GM19023 (cell line): ENCODE measurements around the gene STXBP3.
"Not testable (repeated sequence)": the region's sequence is repeated elsewhere in the genome, so short reads cannot be mapped to it uniquely, and the experiment has no call there.

Experiments used
- ATAC-seq: cut with Tn5 transposase; IDR thresholded peaks from one replicate; pipeline ENCODE4 v1.9.1; 2021; ENCODE audit warnings: mild to moderate bottlenecking, moderate library complexity; ENCODE audit not compliant: unreplicated experiment

The STXBP3 gene, protein sequence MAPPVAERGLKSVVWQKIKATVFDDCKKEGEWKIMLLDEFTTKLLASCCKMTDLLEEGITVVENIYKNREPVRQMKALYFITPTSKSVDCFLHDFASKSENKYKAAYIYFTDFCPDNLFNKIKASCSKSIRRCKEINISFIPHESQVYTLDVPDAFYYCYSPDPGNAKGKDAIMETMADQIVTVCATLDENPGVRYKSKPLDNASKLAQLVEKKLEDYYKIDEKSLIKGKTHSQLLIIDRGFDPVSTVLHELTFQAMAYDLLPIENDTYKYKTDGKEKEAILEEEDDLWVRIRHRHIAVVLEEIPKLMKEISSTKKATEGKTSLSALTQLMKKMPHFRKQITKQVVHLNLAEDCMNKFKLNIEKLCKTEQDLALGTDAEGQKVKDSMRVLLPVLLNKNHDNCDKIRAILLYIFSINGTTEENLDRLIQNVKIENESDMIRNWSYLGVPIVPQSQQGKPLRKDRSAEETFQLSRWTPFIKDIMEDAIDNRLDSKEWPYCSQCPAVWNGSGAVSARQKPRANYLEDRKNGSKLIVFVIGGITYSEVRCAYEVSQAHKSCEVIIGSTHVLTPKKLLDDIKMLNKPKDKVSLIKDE

DNA sequence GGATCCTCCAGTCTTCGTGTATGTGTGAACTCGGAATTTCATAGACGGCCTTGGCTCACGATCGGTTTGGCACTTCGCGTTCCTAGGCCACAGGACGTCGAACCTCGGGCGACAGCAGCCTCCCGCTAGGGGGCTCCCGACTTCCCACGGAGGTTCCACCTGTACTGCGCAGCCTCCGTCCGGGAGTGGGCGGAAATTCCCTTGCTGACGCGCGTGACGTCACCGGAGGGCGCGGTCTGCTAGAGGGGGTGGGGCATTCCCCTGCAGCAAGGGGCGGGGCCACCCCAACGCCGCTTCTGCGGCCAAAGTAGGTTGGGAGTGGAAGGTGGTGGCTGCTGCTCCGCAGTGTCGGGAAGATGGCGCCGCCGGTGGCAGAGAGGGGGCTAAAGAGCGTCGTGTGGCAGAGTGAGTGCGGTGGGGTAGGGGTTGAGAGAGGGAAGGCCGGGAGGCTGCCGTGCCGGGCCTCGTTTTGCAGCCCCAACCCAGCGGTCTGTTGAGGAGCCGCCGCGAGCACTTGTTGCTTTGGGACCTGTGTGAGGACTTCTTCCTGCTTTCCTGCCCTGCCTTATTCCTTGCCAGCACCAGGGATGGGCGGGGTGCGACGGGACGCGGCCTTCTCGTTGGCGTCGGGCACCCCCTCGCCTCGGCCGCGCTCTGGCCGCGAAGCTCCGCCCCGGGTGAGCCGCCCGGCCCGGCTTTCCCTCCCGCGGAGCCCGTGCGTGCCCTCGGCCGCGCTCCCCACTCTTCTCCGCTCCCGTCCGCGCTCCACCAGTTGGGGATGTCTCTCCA is at the start of gene STXBP3:
Gene STXBP3 (plus strand): TSS at position 293 of the 789 bp plus-strand sequence. CDS start 64 bp downstream, at position 357.
- ATAC-seq: peak; percentile 90

DNA sequence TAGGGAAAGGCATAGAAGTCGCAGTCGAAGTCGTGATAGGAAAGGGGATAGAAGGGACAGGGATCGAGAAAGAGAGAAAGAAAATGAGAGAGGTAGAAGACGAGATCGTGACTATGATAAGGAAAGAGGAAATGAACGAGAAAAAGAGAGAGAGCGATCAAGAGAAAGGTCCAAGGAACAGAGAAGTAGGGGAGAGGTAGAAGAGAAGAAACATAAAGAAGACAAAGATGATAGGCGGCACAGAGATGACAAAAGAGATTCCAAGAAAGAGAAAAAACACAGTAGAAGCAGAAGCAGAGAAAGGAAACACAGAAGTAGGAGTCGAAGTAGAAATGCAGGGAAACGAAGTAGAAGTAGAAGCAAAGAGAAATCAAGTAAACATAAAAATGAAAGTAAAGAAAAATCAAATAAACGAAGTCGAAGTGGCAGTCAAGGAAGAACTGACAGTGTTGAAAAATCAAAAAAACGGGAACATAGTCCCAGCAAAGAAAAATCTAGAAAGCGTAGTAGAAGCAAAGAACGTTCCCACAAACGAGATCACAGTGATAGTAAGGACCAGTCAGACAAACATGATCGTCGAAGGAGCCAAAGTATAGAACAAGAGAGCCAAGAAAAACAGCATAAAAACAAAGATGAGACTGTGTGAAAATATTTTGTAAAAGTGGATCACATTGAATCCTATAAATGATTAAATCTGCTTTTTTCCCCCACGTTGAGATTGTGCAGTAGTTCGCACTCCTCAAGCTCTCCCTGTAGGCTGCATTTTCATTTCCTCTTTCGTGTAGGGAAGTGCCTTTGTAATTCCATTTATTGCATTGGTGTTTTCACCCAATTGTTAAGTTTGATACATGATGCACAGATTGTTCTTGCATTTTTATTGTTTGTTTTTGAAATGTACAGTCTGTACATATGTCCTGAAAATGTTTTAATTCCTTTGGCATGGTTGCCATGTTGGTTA is 46.8 kb upstream of the STXBP3 start:
- no peak for ATAC-seq

DNA sequence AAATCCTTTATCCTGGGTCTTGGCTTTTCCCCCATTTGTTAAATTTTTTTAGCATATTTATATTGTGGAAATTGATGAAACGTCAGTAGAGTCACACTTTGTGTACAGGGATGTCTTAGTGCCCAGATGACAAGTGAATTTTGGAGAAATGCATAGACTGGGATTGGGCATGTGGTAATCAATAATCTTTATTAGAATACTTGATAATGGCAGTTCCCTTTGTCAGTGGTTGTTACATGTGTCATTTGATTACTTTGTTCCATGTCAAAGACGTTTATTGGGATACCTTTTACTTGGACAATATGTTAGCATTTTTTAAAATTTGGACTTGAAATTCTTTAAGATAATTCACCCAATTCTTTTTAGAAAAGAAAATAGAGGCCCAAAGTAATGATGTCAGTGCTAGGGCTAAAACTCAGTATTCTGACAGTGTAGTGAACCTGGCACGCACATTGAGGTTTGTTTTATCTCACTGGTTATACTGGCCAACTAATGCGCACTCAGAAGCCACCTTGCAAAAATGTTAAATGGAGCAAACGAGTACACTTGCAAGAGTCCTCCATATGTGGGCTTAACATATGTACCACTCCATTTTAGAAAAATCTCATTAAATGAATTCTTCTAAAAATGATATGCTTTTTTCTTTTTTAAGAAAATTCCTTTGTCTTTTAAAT is 45.2 kb upstream of the STXBP3 start:
- ATAC-seq: no peak

DNA sequence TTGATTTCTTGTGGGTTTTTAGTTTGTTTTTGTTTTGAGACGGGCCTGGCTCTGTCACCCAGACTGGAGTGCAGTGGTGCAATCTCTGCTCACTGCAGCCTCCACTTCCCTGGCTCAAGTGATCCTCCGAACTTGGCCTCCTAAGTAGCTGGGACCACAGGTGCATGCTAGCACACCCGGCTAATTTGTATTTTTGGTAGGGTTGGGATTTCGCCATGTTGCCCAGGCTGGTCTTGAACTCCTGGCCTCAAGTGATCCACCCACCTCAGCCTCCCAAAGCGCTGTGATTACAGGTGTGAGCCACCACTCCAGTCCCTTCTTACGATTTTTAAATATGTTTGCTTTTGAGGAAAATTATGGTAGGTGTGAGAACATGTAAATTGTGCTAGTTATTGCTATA is 44.4 kb upstream of the STXBP3 start:
- ATAC-seq: not testable (repeated sequence)

DNA sequence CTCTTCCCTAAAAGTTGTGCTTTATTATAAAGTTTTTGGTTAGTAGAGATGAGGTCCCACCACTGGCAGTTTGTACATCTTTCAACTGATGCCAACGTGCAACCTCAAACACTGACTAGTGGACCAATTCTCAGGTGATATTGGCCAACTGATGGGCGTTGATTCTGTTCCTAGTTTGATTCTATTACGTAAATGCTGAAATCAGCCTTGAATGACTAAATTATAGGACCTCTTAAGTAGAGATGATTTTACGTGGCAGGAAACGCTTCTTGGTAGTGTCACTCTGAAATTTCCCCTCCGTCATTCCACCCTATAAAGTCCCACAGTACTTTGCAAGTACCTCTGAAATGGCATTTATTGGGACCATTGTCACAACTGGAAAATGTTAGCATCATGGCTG is 42.5 kb upstream of the STXBP3 start:
- peak; percentile 15 for ATAC-seq

DNA sequence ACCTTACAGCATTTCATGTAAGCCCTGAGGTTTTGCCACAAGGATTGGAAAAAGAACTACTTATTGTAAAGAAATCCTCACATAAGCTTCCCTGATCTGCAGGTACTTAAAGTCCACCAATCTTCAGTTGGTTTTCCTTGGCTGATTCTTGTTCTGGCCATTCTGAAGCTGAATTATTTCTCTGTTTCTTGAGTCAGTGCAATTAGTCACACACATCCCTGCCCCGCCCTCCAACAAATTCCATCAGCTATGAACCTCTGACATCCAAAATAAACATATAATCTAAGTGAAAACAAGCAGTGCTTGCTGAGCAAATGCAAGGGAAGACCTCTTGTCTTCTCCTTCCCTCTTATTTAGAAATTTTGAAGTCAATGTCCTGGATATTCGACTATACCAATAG is 42.0 kb upstream of the STXBP3 start:
- no peak for ATAC-seq

DNA sequence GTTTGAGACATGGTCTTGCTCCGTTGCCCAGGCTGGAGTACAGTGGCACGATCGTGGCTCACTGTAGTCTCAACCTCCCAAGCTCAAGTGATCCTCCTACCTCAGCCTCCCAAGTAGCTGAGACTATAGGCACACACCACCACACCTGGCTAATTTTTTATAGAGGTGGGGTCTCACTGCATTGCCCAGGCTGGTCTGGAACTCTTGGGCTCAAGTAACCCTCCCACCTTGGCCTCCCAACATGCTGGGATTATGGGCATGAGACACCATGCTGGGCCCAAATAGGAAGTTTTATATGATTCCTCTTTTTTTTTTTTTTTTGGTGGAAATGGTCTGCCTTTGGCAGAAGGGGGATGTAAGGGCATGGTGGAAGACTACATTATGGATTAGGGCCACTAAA is 39.8 kb upstream of the STXBP3 start:
- no peak for ATAC-seq

DNA sequence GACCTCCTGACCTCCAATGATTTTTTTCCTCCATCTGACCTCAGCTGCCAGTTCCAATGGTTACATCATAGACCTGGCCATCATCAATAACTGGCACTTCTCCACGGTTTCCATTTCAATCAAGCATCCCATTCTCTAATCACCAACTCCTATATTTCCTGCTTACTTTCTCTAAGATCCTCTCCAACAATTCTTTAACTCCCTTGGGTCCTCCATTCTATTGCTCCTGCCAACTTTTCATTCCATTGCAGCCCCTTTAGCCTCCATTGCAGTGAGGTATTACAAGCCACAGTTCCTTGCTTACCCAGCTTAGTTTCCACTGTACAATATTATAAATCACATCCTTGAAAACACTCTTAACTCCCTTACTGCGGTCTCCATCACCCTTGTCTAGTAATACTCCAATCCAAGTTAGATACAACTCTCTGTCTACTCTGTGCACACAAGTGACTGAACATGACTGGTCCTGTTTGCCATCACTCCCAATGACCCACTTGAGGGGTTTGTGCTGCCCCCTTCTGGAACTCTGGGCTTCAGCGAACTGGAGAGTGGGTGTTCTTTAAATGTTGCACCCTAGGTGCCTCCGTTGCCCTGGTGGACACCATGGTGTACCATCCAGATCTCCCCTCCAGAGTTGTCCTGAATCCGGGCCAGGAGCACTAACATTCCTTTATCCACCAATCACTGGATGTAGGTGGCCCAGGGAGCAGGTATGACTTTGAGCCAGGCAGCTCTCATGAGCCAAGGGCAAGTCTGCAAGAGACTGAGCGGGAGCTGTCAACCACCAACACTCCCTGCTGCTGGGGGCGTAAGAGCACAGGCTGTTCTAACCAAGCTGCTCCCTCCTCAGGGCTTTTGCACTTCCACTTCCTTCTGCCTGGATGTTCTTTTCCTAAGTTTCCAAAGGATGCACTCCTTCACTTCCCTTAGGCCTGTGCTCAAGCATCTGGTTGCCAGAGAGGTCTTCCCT is 37.5 kb upstream of the STXBP3 start:
- ATAC-seq: peak; percentile 67

DNA sequence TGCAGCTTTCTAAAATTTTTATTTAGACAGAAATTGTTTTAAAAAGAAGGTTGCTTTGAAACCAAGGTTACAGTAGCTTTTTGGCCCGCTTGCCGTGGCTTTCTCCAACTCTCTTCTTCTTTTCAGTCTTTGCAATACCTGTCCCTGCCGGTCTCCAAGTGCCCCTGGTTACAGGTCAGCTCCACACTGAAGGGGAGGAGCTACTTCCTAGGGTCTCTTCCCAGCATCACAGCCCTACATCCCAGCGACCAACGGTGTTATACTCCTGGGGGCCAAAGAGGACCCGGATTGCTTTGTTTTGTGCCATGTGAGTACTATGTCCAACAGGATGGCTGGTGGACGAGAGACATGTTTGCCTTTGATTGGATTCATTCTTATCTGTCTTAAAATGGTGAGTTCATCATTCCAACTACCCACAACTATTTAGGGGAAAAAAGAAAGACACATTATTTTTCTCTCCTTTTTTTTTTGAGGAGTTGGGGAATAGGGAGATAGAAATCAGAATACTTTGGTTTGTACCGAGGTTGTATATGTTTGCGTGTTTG is 33.8 kb upstream of the STXBP3 start, which contains the start of gene FNDC7:
Gene FNDC7 (plus strand): TSS at position 303 of the 545 bp plus-strand sequence. CDS start 26 bp downstream, at position 329.
- ATAC-seq: no peak

DNA sequence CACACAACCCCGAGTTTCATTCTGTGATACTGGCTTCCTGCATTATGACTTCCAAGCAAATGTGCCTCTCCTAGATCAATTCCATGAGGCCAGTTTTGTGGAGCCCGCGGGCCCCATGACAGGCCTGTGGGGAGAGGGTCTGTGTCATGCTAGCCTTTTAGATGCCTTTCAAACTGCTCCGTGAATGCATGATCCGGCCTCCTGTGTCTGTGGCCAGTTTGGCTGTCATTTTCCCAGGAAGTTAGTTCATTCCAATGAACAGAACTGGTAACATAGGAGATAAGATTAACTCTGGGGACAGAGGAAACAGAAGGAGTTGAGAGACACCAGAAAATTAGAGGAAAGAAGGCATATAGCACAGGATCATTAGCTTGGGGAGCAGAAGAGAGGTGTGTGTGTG is 30.5 kb upstream of the STXBP3 start:
- no peak for ATAC-seq

DNA sequence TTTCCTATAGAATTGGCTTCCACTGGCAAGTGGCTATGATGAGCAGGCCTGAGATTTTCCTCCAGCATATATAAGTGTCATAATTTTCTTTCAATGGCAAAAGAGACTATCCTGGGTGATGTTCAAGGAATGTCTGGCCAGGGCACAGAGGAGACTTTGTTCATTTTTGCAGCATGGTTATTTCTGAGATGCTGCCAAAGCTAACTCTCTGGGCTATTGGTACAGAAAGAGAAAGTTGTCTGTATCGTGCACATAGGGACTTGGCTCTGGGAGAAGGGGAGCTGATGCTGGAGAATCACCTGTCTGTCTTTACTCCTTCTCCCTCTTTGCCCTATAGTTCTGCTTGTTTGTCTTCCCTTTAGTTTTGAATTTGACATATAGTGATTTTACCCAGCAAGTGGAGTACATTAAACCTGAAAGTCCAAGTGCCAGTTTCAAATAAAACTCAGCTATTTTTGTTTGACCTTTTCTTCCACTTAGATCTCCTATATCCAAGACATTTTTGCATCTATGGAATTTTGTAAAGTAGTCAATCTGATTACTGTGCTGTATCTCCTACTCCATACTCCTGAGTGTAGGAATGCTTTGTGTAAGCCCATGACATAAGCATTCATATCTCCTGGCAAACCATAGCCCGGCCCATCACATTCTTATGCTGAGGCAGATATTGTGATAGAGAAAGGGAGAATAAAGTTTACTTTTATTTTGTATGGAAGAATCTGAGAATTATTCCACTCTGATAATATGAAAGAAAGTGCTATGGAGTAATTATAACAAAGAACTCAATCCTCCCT is 29.8 kb upstream of the STXBP3 start:
- ATAC-seq: no peak

DNA sequence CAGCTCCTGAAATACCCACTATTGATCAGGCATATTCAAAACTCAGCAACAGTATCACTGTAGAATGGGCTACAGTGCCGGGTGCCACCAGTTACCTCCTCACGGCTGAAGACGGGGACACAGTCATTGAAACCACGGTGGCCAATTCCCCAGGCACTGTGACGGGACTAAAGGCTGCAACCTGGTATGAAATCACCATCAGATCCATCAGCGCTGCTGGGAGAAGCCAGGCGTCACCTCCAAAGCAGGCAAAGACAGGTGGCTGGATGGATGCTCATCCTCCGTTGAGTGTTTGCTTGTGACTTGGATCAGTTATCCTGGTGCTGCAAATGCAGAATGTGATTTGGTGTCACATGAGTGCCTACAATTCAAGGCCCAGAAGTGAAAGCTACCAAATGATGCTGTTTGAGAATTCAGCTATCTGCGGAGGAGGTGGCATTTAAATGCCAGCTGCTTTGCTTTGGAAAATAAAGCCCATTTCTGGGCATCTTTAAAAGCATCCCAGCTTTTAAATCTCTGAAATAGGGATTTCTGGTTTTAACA is 28.6 kb upstream of the STXBP3 start:
- no peak for ATAC-seq

DNA sequence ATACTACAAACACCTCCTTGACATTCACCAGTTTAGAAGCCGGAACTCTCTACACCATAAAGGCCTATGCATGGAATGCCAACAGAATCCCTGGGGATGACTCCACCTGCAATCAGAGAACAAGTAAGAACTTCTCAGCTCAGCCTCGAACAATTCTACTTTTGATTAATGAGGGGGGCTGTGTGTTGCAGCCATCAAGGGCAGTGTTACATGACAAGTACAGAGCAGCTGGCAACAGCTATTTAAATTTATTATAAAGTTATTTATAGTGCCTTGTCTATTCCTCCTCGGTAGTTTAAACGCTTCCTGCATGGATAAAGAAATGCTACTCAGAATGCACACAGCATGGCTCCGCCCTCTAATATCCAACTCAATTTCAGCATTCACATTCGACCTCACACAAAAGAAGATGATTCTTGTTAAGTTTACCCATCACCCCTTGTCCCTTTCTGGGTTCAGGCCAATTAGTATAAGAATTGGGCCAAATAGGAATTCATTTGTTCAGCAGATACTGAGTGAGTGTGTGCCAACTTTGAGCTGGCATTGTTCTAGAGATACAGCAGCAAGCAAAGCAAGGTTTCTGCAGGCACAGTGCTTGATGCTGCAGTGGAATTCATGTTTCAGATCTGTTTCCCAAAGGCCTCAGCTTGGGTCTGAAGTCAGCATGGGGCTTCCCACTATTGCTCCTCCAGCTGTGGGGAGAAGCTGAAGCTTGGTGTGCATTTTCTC is 27.4 kb upstream of the STXBP3 start:
- no peak for ATAC-seq

DNA sequence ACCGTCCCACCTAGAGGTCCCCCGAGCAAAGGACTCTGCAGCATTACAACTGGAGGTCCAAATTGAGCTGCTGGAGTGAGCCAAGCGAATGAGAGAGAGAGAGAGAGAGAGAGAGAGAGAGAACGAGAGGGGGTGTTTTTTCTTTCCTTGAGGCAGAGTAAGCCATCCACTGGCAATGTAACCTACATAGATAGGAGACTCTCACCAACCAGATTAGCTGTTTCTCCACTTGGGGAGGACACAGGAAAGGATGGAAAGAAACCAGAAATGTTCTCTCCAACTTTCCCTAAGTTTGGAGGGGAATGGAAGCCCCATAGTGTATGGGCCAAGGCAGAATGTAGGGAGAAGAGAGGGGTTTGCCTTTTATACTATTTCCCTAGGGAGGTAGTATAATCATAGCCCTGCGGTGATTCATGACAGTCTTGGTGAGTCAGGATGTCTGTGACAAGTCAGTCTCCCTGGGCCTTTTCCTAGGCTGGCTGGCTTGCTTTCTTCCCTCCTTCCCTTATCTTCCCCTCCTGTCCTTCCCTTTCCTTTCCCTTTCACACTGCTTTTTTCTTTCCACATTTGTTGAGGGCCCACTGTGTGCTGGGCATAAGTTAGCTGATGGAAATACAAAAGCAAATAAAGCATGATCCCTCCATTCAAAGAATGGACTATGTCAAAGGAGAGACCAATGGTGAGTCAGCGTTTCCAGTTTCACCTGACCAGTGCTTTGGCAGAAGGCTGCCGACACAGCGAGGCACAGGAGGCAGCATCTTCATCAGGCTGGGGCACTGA is 26.6 kb upstream of the STXBP3 start:
- no peak for ATAC-seq

DNA sequence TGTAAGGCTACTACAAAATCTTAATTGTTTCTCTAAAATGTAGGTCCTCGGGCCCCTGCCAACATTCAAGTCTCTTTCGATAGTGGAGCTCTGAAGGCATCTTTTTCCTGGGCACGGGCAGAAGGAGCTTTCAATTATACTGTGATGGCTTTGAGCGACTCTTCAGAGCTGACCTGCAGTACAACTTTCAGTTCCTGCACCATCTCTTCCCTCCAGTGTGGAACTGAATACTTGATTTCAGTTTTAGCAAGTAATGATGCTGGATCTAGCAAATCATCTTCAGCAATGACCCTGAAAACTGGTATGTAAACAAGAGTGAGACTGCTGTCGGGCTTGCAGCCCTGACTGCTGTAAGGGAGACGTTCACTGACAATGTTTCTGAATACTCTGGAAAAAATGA is 24.2 kb upstream of the STXBP3 start:
- no peak for ATAC-seq

DNA sequence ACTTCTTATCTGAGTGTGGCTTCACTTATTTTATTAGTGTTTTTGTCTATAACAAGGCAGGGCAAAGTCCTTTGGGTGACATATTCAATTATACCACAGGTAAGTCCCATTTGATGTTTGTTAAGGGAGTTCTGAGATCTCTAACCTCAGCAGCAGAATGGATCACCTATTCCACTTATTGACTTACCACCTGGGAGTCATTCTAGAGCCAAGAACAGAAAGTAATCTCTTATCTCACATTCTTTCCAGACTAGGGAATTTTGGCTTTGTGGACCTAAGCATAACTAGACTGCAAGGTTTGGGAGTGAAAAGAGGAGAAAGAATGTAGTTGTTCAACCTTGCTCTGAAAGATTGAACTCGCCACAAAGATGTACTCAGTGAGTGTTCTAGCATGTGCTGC is 20.6 kb upstream of the STXBP3 start:
- no peak for ATAC-seq
